ENCODE results near the gene SCO2.
"Not testable (repeated sequence)": the region's sequence is repeated elsewhere in the genome, so short reads cannot be mapped to it uniquely, and the experiment has no call there.

The SCO2 gene

DNA sequence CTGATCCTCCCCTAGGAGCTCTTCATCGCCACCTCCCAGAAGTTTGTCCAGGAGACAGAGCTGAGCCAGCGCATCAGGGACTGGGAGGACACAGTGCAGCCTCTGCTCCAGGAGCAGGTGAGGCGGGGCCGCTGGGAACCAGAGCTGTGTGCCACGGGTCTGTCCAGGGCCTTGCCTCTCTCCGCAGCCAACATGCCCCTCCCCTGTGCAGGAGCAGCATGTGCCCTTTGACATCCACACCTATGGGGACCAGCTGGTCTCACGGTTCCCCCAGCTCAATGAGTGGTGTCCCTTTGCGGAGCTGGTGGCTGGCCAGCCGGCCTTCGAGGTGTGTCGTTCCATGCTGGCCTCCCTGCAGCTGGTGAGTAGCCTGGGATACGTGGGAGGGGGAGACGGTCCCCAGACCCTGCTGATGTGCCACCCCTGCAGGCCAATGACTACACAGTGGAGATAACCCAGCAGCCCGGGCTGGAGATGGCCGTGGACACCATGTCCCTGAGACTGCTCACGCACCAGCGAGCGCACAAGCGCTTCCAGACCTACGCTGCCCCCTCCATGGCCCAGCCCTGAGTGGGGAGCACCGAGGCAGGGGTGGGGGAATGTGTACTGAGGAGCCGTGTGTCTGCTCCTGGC lies 2.5 kb downstream of the SCO2 start:
- Histone ChIP-seq H3K4me1 (ENCODE audit: insufficient read depth, insufficient read length) (peaks cover 11% of the 10 kb centered on the region), H3K9me3 (ENCODE audit: insufficient read depth, low read length) (no peaks in the 10 kb centered on the region), H3K36me3 (ENCODE audit: insufficient read depth, insufficient read length, low read length) (peaks cover 58% of the 10 kb centered on the region), H3K27me3 (ENCODE audit: insufficient read depth, insufficient read length) (no peaks in the 10 kb centered on the region), H3K9ac (ENCODE audit: insufficient read length, low read depth) (no peak overlapping the region), H3K4me3 (ENCODE audit: insufficient read length, low read depth) (no peak overlapping the region)
- no peak for DNase-seq (ENCODE audit: low read depth, low spot score)
- TF ChIP-seq YY1 (IDR thresholded peaks at IDR 0.05; ENCODE audit: insufficient read depth, insufficient read length): no peak
- TF ChIP-seq ZNF274 (IDR thresholded peaks at IDR 0.05; ENCODE audit: low read depth, low read length): no peak
- no peak for TF ChIP-seq SUZ12 (IDR thresholded peaks at IDR 0.05; ENCODE audit: extremely low read depth, insufficient read depth, insufficient read length)

DNA sequence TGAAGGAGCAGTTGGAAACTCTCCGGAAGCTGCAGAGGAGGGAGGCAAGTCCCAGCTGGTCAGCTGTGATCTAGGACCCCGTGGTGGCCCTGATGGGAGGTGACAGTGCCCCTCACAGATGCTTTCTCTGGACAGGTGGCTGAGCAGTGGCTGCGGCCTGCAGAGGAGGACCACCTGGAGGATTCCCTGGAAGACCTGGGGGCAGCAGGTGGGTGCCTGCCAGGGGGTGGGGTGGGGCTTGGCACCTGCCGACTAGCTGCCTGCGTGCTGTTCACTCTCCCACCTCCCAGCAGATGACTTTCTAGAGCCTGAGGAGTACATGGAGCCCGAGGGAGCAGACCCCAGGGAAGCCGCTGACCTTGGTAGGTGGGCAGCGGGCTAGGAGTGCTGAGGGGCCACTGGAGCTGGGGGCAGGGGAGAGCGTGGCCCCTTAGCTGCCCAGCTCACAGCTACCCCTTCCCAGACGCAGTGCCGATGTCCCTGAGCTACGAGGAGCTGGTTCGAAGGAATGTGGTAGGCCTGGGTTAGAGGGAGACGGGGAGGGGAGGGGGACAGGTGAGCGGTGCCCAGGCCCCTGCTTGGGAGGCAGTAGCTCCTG lies 3.1 kb downstream of the SCO2 start:
- no peak for DNase-seq (ENCODE audit: low read depth, low spot score)
- Histone ChIP-seq H3K27me3 (ENCODE audit: insufficient read depth, insufficient read length) (no peaks in the 10 kb centered on the region), H3K4me3 (ENCODE audit: insufficient read length, low read depth) (no peak overlapping the region), H3K9ac (ENCODE audit: insufficient read length, low read depth) (no peak overlapping the region), H3K36me3 (ENCODE audit: insufficient read depth, insufficient read length, low read length) (peaks cover 64% of the 10 kb centered on the region), H3K9me3 (ENCODE audit: insufficient read depth, low read length) (no peaks in the 10 kb centered on the region), H3K4me1 (ENCODE audit: insufficient read depth, insufficient read length) (peaks cover 9% of the 10 kb centered on the region)
- no peak for TF ChIP-seq ZNF274 (IDR thresholded peaks at IDR 0.05; ENCODE audit: low read depth, low read length)
- TF ChIP-seq SUZ12 (IDR thresholded peaks at IDR 0.05; ENCODE audit: extremely low read depth, insufficient read depth, insufficient read length): no peak
- TF ChIP-seq YY1 (IDR thresholded peaks at IDR 0.05; ENCODE audit: insufficient read depth, insufficient read length): no peak

DNA sequence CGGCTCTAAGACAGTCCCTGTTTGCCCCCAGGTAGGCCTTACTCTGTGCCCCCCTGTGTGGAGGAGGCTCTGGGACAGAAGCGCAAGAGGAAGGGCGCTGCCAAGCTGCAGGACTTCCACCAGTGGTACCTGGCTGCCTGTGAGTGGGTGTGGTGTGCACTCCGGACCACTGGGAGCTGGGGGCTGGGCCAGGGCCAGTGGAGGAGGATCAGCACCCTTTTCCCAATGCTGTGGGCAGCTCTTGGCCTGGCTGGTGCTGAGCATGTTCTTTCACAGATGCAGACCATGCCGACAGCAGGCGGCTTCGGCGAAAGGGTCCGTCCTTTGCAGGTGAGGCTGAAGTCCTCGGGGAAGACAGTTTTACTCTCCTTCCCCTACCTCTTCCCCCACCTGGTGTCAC lies 3.7 kb downstream of the SCO2 start:
- Histone ChIP-seq H3K4me1 (ENCODE audit: insufficient read depth, insufficient read length) (peaks cover 7% of the 10 kb centered on the region), H3K9me3 (ENCODE audit: insufficient read depth, low read length) (no peaks in the 10 kb centered on the region), H3K36me3 (ENCODE audit: insufficient read depth, insufficient read length, low read length) (peaks cover 70% of the 10 kb centered on the region), H3K9ac (ENCODE audit: insufficient read length, low read depth) (no peak overlapping the region), H3K4me3 (ENCODE audit: insufficient read length, low read depth) (no peak overlapping the region), H3K27me3 (ENCODE audit: insufficient read depth, insufficient read length) (no peaks in the 10 kb centered on the region)
- TF ChIP-seq SUZ12 (IDR thresholded peaks at IDR 0.05; ENCODE audit: extremely low read depth, insufficient read depth, insufficient read length) (no peak), ZNF274 (IDR thresholded peaks at IDR 0.05; ENCODE audit: low read depth, low read length) (no peak), YY1 (IDR thresholded peaks at IDR 0.05; ENCODE audit: insufficient read depth, insufficient read length) (no peak)
- no peak for DNase-seq (ENCODE audit: low read depth, low spot score)

DNA sequence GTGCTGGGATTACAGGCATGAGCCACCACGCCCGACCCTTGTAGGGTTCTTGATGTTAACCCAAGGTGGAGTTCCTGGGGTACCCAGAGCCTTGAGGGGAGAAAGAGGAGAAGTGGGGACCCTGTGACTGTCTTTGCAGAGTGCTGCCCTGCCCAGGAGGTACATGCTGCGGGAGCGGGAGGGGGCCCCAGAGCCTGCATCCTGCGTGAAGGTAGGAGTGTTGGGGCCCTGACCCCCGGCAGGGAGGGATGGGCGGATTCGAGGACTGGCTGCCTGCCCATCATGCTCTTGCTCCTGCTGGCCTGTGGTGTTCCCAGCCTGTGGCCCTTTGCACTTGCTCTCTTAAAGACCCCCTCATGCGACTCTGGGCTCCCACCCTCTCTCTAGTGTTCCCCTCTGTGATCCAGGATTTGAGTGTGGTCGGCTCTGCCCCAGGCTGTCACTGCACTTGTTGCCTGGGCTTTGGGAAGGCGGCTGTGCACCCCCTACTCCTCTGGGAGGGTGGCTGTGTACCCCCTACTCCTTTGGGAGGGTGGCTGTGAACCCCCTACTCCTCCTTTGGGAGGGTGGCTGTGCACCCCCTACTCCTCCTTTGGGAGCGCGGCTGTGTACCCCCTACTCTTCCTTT lies 4.5 kb downstream of the SCO2 start:
- no peak overlapping the region for H3K4me3 ChIP-seq (ENCODE audit: insufficient read length, low read depth)
- TF ChIP-seq SUZ12 (IDR thresholded peaks at IDR 0.05; ENCODE audit: extremely low read depth, insufficient read depth, insufficient read length): no peak
- no peak for TF ChIP-seq YY1 (IDR thresholded peaks at IDR 0.05; ENCODE audit: insufficient read depth, insufficient read length)
- TF ChIP-seq ZNF274 (IDR thresholded peaks at IDR 0.05; ENCODE audit: low read depth, low read length): no peak
- H3K9ac ChIP-seq (ENCODE audit: insufficient read length, low read depth): no peak overlapping the region
- no peaks in the 10 kb centered on the region for H3K27me3 ChIP-seq (ENCODE audit: insufficient read depth, insufficient read length)
- DNase-seq (ENCODE audit: low read depth, low spot score): no peak
- H3K36me3 ChIP-seq (ENCODE audit: insufficient read depth, insufficient read length, low read length): peaks cover 77% of the 10 kb centered on the region
- H3K9me3 ChIP-seq (ENCODE audit: insufficient read depth, low read length): no peaks in the 10 kb centered on the region
- H3K4me1 ChIP-seq (ENCODE audit: insufficient read depth, insufficient read length): peaks cover 7% of the 10 kb centered on the region

DNA sequence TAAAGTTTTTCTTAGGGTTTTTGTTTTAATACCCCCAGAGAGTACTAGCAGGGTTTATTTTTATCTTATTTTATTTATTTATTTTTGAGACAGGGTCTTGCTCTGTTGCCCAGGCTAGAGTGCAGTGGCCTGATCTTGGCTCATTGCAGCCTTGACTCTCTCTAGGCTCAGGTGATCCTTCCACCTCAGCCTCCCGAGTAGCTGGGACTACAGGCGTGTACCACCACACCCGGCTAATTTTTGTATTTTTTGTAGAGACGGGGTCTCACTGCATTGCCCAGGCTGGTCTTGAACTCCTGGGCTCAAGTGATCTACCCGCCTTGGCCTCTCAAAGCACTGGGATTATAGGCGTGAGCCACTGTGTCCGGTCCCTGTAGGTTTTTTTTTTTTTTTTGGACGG lies 5.2 kb downstream of the SCO2 start:
- not testable (repeated sequence) for H3K4me3 ChIP-seq (ENCODE audit: insufficient read length, low read depth); H3K4me1 ChIP-seq (ENCODE audit: insufficient read depth, insufficient read length); H3K27me3 ChIP-seq (ENCODE audit: insufficient read depth, insufficient read length); H3K9me3 ChIP-seq (ENCODE audit: insufficient read depth, low read length); DNase-seq (ENCODE audit: low read depth, low spot score); H3K9ac ChIP-seq (ENCODE audit: insufficient read length, low read depth)
- H3K36me3 ChIP-seq (ENCODE audit: insufficient read depth, insufficient read length, low read length): peaks cover 81% of the 10 kb centered on the region

DNA sequence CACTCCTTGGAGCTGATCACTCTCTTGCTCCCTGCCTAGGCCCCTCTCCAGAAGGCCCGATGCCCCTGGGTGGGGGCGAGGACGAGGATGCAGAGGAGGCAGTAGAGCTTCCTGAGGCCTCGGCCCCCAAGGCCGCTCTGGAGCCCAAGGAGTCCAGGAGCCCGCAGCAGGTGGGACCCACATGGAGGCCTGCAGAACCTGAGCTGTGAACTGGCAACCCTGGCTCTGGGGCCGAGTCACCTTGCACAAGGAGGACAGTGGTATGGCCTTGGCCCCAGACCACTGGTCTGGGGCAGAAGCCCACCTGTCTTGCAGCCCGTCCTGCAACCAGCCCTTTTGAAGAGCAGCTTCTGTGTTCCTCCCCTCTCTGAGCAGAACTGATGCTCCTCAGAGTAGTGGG lies 6.2 kb downstream of the SCO2 start:
- no peaks in the 10 kb centered on the region for H3K27me3 ChIP-seq (ENCODE audit: insufficient read depth, insufficient read length)
- H3K36me3 ChIP-seq (ENCODE audit: insufficient read depth, insufficient read length, low read length): peaks cover 82% of the 10 kb centered on the region
- H3K9ac ChIP-seq (ENCODE audit: insufficient read length, low read depth): no peak overlapping the region
- no peak overlapping the region for H3K4me3 ChIP-seq (ENCODE audit: insufficient read length, low read depth)
- H3K9me3 ChIP-seq (ENCODE audit: insufficient read depth, low read length): no peaks in the 10 kb centered on the region
- no peak for DNase-seq (ENCODE audit: low read depth, low spot score)
- H3K4me1 ChIP-seq (ENCODE audit: insufficient read depth, insufficient read length): peaks cover 2% of the 10 kb centered on the region
- TF ChIP-seq ZNF274 (IDR thresholded peaks at IDR 0.05; ENCODE audit: low read depth, low read length): no peak

DNA sequence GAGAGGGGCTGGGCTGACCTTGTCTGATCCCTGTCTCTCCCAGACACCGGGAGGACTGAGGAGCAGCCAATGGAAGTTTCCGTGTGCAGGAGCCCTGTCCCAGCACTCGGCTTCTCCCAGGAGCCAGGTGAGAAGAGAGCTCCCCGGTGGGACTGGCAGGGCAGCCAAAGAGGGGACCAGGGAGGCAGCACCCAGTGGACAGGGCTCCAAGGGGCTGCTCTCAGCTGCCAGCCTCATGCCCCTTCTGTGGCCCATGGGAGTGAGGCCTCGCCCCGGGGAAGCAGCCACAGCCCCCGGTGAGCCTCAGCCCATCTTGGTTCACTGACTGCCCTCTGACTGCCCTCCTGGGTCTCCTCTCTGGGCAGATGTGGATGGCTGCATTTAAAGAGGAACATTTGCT lies 6.8 kb downstream of the SCO2 start:
- no peaks in the 10 kb centered on the region for H3K9me3 ChIP-seq (ENCODE audit: insufficient read depth, low read length)
- H3K27me3 ChIP-seq (ENCODE audit: insufficient read depth, insufficient read length): no peaks in the 10 kb centered on the region
- peaks cover 76% of the 10 kb centered on the region for H3K36me3 ChIP-seq (ENCODE audit: insufficient read depth, insufficient read length, low read length)
- no peak for DNase-seq (ENCODE audit: low read depth, low spot score)
- no peak for TF ChIP-seq YY1 (IDR thresholded peaks at IDR 0.05; ENCODE audit: insufficient read depth, insufficient read length)
- TF ChIP-seq SUZ12 (IDR thresholded peaks at IDR 0.05; ENCODE audit: extremely low read depth, insufficient read depth, insufficient read length): no peak
- no peak for TF ChIP-seq ZNF274 (IDR thresholded peaks at IDR 0.05; ENCODE audit: low read depth, low read length)
- no peak overlapping the region for H3K9ac ChIP-seq (ENCODE audit: insufficient read length, low read depth)
- peaks cover 2% of the 10 kb centered on the region for H3K4me1 ChIP-seq (ENCODE audit: insufficient read depth, insufficient read length)
- no peak overlapping the region for H3K4me3 ChIP-seq (ENCODE audit: insufficient read length, low read depth)

All from NT2/D1 (cell line).